ENCODE measurements around the gene SPINT3. TPM values are rescaled to one million over a fixed set of nuclear protein-coding genes. Genes with fewer than 3 reads are reported as not detected.

Gene SPINT3
- polyA plus RNA-seq, 2 donors = not detected

DNA sequence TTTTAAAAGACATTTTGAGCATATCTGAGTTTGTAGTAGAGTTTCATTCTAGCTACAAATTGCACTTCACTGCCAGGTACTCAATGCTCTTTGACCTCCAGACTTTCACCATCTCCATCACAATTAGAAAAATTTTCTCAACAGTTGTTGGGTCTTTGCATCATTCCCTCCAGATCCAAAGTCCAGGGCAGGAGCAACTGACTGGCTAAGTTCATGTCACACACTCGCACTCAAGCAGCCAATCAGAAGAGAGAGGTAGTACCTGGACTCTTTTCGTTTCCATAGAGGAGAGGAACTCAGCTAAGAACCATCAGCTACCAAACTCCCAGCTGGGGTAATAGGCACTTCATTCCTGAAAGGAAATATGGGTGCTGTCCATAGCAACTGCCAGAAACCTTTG lies 9.0 kb downstream of the SPINT3 start:
- Histone ChIP-seq H3K9me3 (ENCODE audit: control insufficient read depth in 2 of 2, insufficient read depth in 1 of 2, low read depth in 1 of 2, low read length in 1 of 2) (peaks cover 0 to 3% of the 10 kb centered on the region in 2 donors), H3K4me3 (ENCODE audit: low read depth in 1 of 2, low read length in 2 of 2) (no peak overlapping the region), H3K27me3 (ENCODE audit: control insufficient read depth in 1 of 2, insufficient read depth in 2 of 2, low read length in 2 of 2) (no peaks in the 10 kb centered on the region), H3K4me1 (ENCODE audit: control insufficient read depth in 2 of 2, insufficient read depth in 2 of 2, low read length in 1 of 2) (no peaks in the 10 kb centered on the region), H3K36me3 (ENCODE audit: control insufficient read depth in 2 of 2, insufficient read depth in 2 of 2, low read length in 1 of 2) (no peaks in the 10 kb centered on the region), H3K27ac (ENCODE audit: low read depth in 2 of 2, low read length in 1 of 2) (no peak overlapping the region)
- WGBS, 2 donors = 80 to 84% methylated on average over 2 of the region's 2 CpGs

DNA sequence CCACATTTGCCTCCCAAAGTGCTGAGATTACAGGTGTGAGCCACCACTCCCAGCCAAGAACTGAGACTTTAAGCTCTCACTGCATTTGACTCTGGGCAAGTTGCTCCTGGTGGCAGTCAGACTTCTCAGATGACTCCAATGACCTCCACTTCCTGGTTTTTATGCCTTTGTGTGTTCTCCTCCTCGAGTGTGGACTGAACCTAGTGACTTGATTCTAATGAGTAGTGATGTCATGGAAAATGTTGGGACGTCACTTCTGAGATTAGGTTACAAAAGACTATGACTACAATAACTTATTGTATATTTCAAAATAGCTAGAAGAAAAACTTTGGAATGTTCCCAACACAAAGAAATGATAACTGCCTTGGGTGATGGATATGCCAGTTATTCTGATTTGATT lies 12.0 kb downstream of the SPINT3 start:
- Histone ChIP-seq H3K4me3 (ENCODE audit: low read depth in 1 of 2, low read length in 2 of 2) (no peak overlapping the region), H3K4me1 (ENCODE audit: control insufficient read depth in 2 of 2, insufficient read depth in 2 of 2, low read length in 1 of 2) (no peaks in the 10 kb centered on the region), H3K9me3 (ENCODE audit: control insufficient read depth in 2 of 2, insufficient read depth in 1 of 2, low read depth in 1 of 2, low read length in 1 of 2) (peaks cover 0 to 3% of the 10 kb centered on the region in 2 donors), H3K36me3 (ENCODE audit: control insufficient read depth in 2 of 2, insufficient read depth in 2 of 2, low read length in 1 of 2) (no peaks in the 10 kb centered on the region), H3K27me3 (ENCODE audit: control insufficient read depth in 1 of 2, insufficient read depth in 2 of 2, low read length in 2 of 2) (peaks cover 0 to 3% of the 10 kb centered on the region in 2 donors), H3K27ac (ENCODE audit: low read depth in 2 of 2, low read length in 1 of 2) (no peak overlapping the region)
- WGBS, 2 donors = 43 to 49% methylated on average over 2 of the region's 2 CpGs

DNA sequence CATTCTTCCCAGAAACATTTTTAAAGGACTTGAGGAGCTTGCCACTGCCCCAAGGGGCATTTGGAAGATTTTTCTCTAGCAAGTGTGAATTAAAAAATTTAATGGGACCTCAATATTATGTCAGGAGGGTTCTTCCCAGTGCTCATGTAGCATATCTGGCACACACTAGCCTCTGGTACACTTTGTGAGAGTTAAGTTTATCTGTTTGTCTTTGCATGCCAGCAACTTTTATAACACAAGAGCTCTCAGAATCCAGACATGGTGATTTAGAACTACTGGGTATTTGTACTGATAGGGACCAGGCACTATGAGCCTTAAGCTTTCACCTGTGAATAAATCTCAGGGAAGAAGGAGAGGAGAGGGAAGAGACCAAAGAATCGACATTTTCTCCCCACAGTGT lies 12.9 kb downstream of the SPINT3 start:
- H3K27ac ChIP-seq (ENCODE audit: low read depth in 2 of 2, low read length in 1 of 2) = no peak overlapping the region
- H3K4me3 ChIP-seq (ENCODE audit: low read depth in 1 of 2, low read length in 2 of 2) = no peak overlapping the region
- H3K27me3 ChIP-seq (ENCODE audit: control insufficient read depth in 1 of 2, insufficient read depth in 2 of 2, low read length in 2 of 2) = peaks cover 0 to 3% of the 10 kb centered on the region in 2 donors
- H3K36me3 ChIP-seq (ENCODE audit: control insufficient read depth in 2 of 2, insufficient read depth in 2 of 2, low read length in 1 of 2) = no peaks in the 10 kb centered on the region
- 41 to 76% methylated on average over 1 of the region's 1 CpG for WGBS, 2 donors
- H3K9me3 ChIP-seq (ENCODE audit: control insufficient read depth in 2 of 2, insufficient read depth in 1 of 2, low read depth in 1 of 2, low read length in 1 of 2) = peaks cover 0 to 3% of the 10 kb centered on the region in 2 donors
- H3K4me1 ChIP-seq (ENCODE audit: control insufficient read depth in 2 of 2, insufficient read depth in 2 of 2, low read length in 1 of 2) = no peaks in the 10 kb centered on the region

DNA sequence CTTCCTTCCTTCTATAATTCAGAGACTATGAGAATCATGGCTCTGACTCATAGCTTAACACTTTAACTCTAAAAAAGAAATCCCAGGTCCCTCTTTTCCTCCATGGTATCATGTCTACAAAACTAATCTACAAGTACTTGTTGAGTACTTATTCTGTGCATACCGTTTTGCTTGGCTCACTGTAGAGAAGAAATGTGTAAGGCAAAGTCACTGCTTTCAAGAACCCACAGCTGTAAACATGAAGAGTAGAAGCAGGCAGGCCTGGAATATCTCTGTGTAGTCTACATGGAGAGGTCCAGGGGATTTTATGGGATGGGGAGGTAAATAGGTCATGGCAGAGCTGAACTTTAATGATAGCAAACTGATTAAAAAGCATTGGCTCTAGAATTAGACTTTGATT lies 13.8 kb downstream of the SPINT3 start:
- H3K27me3 ChIP-seq (ENCODE audit: control insufficient read depth in 1 of 2, insufficient read depth in 2 of 2, low read length in 2 of 2) = peaks cover 0 to 3% of the 10 kb centered on the region in 2 donors
- H3K9me3 ChIP-seq (ENCODE audit: control insufficient read depth in 2 of 2, insufficient read depth in 1 of 2, low read depth in 1 of 2, low read length in 1 of 2) = peaks cover 0 to 3% of the 10 kb centered on the region in 2 donors
- H3K4me1 ChIP-seq (ENCODE audit: control insufficient read depth in 2 of 2, insufficient read depth in 2 of 2, low read length in 1 of 2) = no peaks in the 10 kb centered on the region
- H3K36me3 ChIP-seq (ENCODE audit: control insufficient read depth in 2 of 2, insufficient read depth in 2 of 2, low read length in 1 of 2) = no peaks in the 10 kb centered on the region
- no peak overlapping the region for H3K27ac ChIP-seq (ENCODE audit: low read depth in 2 of 2, low read length in 1 of 2)
- no peak overlapping the region for H3K4me3 ChIP-seq (ENCODE audit: low read depth in 1 of 2, low read length in 2 of 2)
- 66 to 74% methylated on average over 1 of the region's 1 CpG for WGBS, 2 donors

DNA sequence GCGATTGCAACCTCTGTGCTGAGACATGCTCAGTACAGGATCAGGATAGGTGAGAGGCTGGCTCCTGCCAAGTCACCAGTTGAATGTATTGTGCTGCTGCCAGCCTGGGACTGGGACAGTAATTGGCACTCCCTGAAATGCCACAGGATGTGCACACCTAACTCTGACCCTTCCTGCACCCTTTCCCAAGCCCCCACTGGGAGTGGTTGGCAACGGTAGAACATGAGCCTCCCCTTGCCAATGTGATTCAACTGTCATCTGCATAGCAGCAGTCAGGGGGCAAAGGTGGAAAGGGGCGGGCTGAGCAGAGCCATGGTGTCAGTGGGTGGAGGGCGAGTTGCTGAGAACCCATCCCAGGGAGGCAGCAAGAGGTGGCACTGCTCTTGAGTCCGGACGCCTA lies 15.4 kb downstream of the SPINT3 start:
- Histone ChIP-seq H3K27ac (ENCODE audit: low read depth in 2 of 2, low read length in 1 of 2) (no peak overlapping the region), H3K36me3 (ENCODE audit: control insufficient read depth in 2 of 2, insufficient read depth in 2 of 2, low read length in 1 of 2) (no peaks in the 10 kb centered on the region), H3K9me3 (ENCODE audit: control insufficient read depth in 2 of 2, insufficient read depth in 1 of 2, low read depth in 1 of 2, low read length in 1 of 2) (peaks cover 0 to 3% of the 10 kb centered on the region in 2 donors), H3K27me3 (ENCODE audit: control insufficient read depth in 1 of 2, insufficient read depth in 2 of 2, low read length in 2 of 2) (peaks cover 0 to 3% of the 10 kb centered on the region in 2 donors), H3K4me1 (ENCODE audit: control insufficient read depth in 2 of 2, insufficient read depth in 2 of 2, low read length in 1 of 2) (no peaks in the 10 kb centered on the region), H3K4me3 (ENCODE audit: low read depth in 1 of 2, low read length in 2 of 2) (no peak overlapping the region)
- WGBS, 2 donors = 67 to 70% methylated on average over 6 of the region's 6 CpGs

DNA sequence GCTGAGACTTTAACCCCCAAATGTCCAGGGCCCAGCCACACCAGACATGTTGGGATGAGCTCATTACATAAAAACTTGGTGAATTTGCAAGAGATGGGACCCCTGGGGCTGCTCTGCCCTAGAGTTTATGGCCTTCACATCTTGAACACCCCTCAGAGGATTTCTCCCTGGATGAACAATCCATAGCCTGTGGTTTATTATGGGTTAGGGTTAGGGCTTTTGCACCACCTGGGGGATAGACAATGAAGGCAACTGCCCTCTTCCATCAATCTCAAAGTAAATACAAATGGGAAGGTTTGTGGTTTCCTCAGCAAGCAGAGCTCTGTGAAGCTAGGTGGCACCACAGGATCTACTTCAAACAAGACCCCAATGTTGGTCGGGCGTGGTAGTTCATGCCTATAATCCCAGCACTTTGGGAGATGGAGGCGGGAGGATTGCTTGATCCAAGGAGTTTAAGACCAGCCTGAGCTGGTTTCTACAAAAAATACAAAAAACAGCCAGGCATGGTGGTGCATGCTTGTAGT lies 17.4 kb downstream of the SPINT3 start:
- Histone ChIP-seq H3K9me3 (ENCODE audit: control insufficient read depth in 2 of 2, insufficient read depth in 1 of 2, low read depth in 1 of 2, low read length in 1 of 2) (no peaks in the 10 kb centered on the region), H3K4me1 (ENCODE audit: control insufficient read depth in 2 of 2, insufficient read depth in 2 of 2, low read length in 1 of 2) (no peaks in the 10 kb centered on the region), H3K27ac (ENCODE audit: low read depth in 2 of 2, low read length in 1 of 2) (no peak overlapping the region), H3K36me3 (ENCODE audit: control insufficient read depth in 2 of 2, insufficient read depth in 2 of 2, low read length in 1 of 2) (no peaks in the 10 kb centered on the region), H3K27me3 (ENCODE audit: control insufficient read depth in 1 of 2, insufficient read depth in 2 of 2, low read length in 2 of 2) (peaks cover 0 to 3% of the 10 kb centered on the region in 2 donors), H3K4me3 (ENCODE audit: low read depth in 1 of 2, low read length in 2 of 2) (no peak overlapping the region)
- WGBS, 2 donors = 74 to 77% methylated on average over 3 of the region's 3 CpGs

DNA sequence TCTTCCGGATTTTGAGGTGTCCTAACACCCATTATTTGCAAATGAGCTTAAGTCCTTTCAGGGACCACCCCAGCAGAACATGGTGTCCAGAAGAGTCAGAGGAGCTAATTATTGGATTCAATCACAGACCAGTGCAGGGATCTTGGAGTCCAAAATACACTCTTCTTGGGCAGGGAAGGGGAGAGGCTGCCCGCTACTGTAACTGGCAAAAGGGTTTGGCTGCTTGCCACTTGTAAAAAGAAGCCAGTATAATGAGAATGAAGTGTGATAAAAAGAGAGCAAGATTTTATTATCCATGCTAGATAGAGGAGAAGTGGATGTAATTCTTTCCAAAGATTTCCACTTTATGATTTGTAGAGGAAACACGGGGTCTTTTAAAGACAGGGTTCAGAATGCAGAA lies 19.3 kb downstream of the SPINT3 start:
- Histone ChIP-seq H3K9me3 (ENCODE audit: control insufficient read depth in 2 of 2, insufficient read depth in 1 of 2, low read depth in 1 of 2, low read length in 1 of 2) (no peaks in the 10 kb centered on the region), H3K27me3 (ENCODE audit: control insufficient read depth in 1 of 2, insufficient read depth in 2 of 2, low read length in 2 of 2) (peaks cover 3% of the 10 kb centered on the region in 2 donors)
- WGBS, 2 donors = 69 to 71% methylated on average over 3 of the region's 3 CpGs

DNA sequence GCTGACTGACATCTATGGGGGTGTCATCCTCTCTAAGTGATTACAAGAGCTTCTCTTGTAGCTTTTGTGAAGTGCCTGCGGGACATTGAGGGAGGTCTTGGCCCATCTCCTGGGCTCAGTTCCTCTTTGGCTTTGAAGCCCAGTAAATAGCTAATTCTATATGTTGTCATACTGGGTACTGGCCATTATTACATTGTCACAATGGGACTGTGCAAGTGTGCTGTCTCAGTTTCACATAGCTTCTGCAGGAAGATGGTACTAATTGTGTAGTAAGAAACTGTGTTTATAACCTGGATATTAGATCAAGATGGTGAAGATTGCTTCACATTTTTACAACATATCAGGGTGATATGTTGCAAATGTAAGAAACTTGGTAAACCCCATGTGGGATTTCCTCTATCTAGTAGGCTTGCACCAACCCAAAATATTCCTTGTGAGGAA lies 19.9 kb downstream of the SPINT3 start:
- Histone ChIP-seq H3K27me3 (ENCODE audit: control insufficient read depth in 1 of 2, insufficient read depth in 2 of 2, low read length in 2 of 2) (peaks cover 3% of the 10 kb centered on the region in 2 donors), H3K36me3 (ENCODE audit: control insufficient read depth in 2 of 2, insufficient read depth in 2 of 2, low read length in 1 of 2) (no peaks in the 10 kb centered on the region), H3K4me1 (ENCODE audit: control insufficient read depth in 2 of 2, insufficient read depth in 2 of 2, low read length in 1 of 2) (no peaks in the 10 kb centered on the region), H3K27ac (ENCODE audit: low read depth in 2 of 2, low read length in 1 of 2) (no peak overlapping the region), H3K4me3 (ENCODE audit: low read depth in 1 of 2, low read length in 2 of 2) (no peak overlapping the region), H3K9me3 (ENCODE audit: control insufficient read depth in 2 of 2, insufficient read depth in 1 of 2, low read depth in 1 of 2, low read length in 1 of 2) (no peaks in the 10 kb centered on the region)
- WGBS, 2 donors = 82 to 89% methylated on average over 1 of the region's 1 CpG

More for the DNA sequence above, 19.3 kb downstream of the SPINT3 start:
- no peaks in the 10 kb centered on the region for H3K4me1 ChIP-seq (ENCODE audit: control insufficient read depth in 2 of 2, insufficient read depth in 2 of 2, low read length in 1 of 2)
- H3K27ac ChIP-seq (ENCODE audit: low read depth in 2 of 2, low read length in 1 of 2) = no peak overlapping the region
- no peaks in the 10 kb centered on the region for H3K36me3 ChIP-seq (ENCODE audit: control insufficient read depth in 2 of 2, insufficient read depth in 2 of 2, low read length in 1 of 2)
- no peak overlapping the region for H3K4me3 ChIP-seq (ENCODE audit: low read depth in 1 of 2, low read length in 2 of 2)

DNA sequence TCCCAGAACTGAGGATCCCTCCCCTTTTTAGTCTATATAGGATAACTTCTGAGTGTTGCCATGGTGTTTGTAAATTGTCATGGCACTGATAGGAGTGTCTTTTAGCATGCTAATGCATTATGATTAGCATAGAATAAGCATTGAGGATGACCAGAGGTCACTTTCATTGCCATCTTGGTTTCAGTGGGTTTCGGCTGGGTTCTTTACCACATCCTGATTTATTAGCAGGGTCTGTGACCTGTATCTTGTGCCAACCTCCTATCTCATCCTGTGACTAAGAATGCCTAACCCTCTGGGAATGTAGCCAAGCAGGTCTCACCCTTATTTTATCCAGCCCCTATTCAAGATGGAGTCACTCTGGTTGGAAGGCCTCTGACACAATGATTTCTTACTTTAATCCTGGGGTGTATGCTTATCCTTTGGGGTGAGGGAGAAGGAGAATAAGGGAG lies 26.3 kb downstream of the SPINT3 start:
- H3K36me3 ChIP-seq (ENCODE audit: control insufficient read depth in 2 of 2, insufficient read depth in 2 of 2, low read length in 1 of 2) = no peaks in the 10 kb centered on the region
- WGBS, 2 donors = 90 to 92% methylated on average over 1 of the region's 1 CpG
- peaks cover 3 to 6% of the 10 kb centered on the region in 2 donors for H3K27me3 ChIP-seq (ENCODE audit: control insufficient read depth in 1 of 2, insufficient read depth in 2 of 2, low read length in 2 of 2)

DNA sequence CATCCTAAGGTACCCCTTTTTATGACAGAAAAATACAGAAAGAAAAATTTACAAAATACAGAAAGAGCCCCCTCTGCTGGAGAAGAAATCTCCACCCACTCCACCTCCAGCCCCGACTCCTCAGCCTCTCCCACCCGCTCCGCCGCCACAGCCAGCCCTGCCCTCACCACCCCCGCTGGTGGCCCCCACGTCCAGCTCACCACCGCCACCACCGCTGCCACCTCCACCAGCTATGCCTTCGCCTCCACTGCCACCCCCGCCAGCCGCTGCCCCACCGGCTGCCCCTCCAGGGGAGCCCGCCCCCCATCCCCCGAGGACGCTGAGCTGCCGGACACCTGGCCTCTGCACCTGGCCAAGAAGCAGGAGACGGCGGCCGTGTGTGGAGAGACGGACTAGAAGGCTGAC lies 28.2 kb downstream of the SPINT3 start:
- no peaks in the 10 kb centered on the region for H3K4me1 ChIP-seq (ENCODE audit: control insufficient read depth in 2 of 2, insufficient read depth in 2 of 2, low read length in 1 of 2)
- H3K9me3 ChIP-seq (ENCODE audit: control insufficient read depth in 2 of 2, insufficient read depth in 1 of 2, low read depth in 1 of 2, low read length in 1 of 2) = no peaks in the 10 kb centered on the region
- no peak overlapping the region for H3K27ac ChIP-seq (ENCODE audit: low read depth in 2 of 2, low read length in 1 of 2)
- no peak overlapping the region for H3K4me3 ChIP-seq (ENCODE audit: low read depth in 1 of 2, low read length in 2 of 2)
- 27 to 34% methylated on average over 14 to 20 of the region's 20 CpGs for WGBS, 2 donors
- H3K36me3 ChIP-seq (ENCODE audit: control insufficient read depth in 2 of 2, insufficient read depth in 2 of 2, low read length in 1 of 2) = no peaks in the 10 kb centered on the region
- peaks cover 3 to 8% of the 10 kb centered on the region in 2 donors for H3K27me3 ChIP-seq (ENCODE audit: control insufficient read depth in 1 of 2, insufficient read depth in 2 of 2, low read length in 2 of 2)

More for the DNA sequence above, 26.3 kb downstream of the SPINT3 start:
- Histone ChIP-seq H3K4me1 (ENCODE audit: control insufficient read depth in 2 of 2, insufficient read depth in 2 of 2, low read length in 1 of 2) (no peaks in the 10 kb centered on the region), H3K27ac (ENCODE audit: low read depth in 2 of 2, low read length in 1 of 2) (no peak overlapping the region), H3K9me3 (ENCODE audit: control insufficient read depth in 2 of 2, insufficient read depth in 1 of 2, low read depth in 1 of 2, low read length in 1 of 2) (no peaks in the 10 kb centered on the region), H3K4me3 (ENCODE audit: low read depth in 1 of 2, low read length in 2 of 2) (no peak overlapping the region)

Measured in esophagus (tissue), 2 donors.